ENCODE data around the gene LYZL4. TPM values are rescaled to one million over a fixed set of nuclear protein-coding genes. Genes with fewer than 3 reads are reported as not detected.

The LYZL4 gene
- total and polyA plus RNA-seq, 2 of the 4 experiments (the other 2 are of a cell fraction) = not detected

GRCh38 chr3:42349765-42350594, 60.4 kb downstream of the LYZL4 start:
- no peak overlapping the region for H3K27ac ChIP-seq (ENCODE audit: insufficient read depth, low read length)
- H2BK5ac ChIP-seq (ENCODE audit: low read depth, low read length, poor library complexity, severe bottlenecking) = no peak overlapping the region
- H3K36me3 ChIP-seq (ENCODE audit: control insufficient read depth, insufficient read depth, low read length) = no peaks in the 10 kb centered on the region
- H3K4ac ChIP-seq (ENCODE audit: low read depth, low read length) = no peak overlapping the region
- H4K5ac ChIP-seq (ENCODE audit: low read depth, low read length) = no peak overlapping the region
- WGBS, 2 experiments (ENCODE audit: extremely low coverage in 2 of 2, insufficient read length in 1 of 2) = no CpG with 5 or more reads among the region's 7 CpGs
- no peak overlapping the region for H2BK15ac ChIP-seq (ENCODE audit: low read depth, low read length)
- H2AK5ac ChIP-seq (ENCODE audit: low read depth, low read length) = no peak overlapping the region
- H3K14ac ChIP-seq (replicated peaks; ENCODE audit: low read depth, low read length) = no peak overlapping the region
- no peak overlapping the region for H3K4me2 ChIP-seq (ENCODE audit: low read depth, low read length)
- TF ChIP-seq RFX5 (IDR thresholded peaks at IDR 0.05; ENCODE audit: low read depth, low read length) (no peak), USF2 (IDR thresholded peaks at IDR 0.05; ENCODE audit: low read depth, low read length) (no peak), CEBPB (IDR thresholded peaks at IDR 0.05; ENCODE audit: low read depth, low read length) (no peak), RCOR1 (IDR thresholded peaks at IDR 0.05; ENCODE audit: insufficient replicate concordance, low read length) (no peak), MAZ (IDR thresholded peaks at IDR 0.05; ENCODE audit: borderline replicate concordance, low read depth, low read length) (no peak), MXI1 (IDR thresholded peaks at IDR 0.05; ENCODE audit: borderline replicate concordance, low read depth, low read length) (no peak), ELK1 (IDR thresholded peaks at IDR 0.05; ENCODE audit: borderline replicate concordance, low read depth, low read length) (no peak), MAFK (IDR thresholded peaks at IDR 0.05; ENCODE audit: low read depth, low read length) (no peak), CHD1 (IDR thresholded peaks at IDR 0.05; ENCODE audit: low read depth, low read length) (no peak)
- TF ChIP-seq, protein P1, sequence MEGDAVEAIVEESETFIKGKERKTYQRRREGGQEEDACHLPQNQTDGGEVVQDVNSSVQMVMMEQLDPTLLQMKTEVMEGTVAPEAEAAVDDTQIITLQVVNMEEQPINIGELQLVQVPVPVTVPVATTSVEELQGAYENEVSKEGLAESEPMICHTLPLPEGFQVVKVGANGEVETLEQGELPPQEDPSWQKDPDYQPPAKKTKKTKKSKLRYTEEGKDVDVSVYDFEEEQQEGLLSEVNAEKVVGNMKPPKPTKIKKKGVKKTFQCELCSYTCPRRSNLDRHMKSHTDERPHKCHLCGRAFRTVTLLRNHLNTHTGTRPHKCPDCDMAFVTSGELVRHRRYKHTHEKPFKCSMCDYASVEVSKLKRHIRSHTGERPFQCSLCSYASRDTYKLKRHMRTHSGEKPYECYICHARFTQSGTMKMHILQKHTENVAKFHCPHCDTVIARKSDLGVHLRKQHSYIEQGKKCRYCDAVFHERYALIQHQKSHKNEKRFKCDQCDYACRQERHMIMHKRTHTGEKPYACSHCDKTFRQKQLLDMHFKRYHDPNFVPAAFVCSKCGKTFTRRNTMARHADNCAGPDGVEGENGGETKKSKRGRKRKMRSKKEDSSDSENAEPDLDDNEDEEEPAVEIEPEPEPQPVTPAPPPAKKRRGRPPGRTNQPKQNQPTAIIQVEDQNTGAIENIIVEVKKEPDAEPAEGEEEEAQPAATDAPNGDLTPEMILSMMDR (conservative IDR thresholded peaks at IDR 0.05; ENCODE audit: low read depth, low read length) = no peak
- in situ Hi-C loops (cut with MboI; ENCODE audit: low sequenced_read_pairs) (no loop called here), dilution Hi-C loops (cut with HindIII; ENCODE audit: low sequenced_read_pairs, unreplicated experiment) (no loop called here), intact Hi-C loops (cut with micrococcal nuclease) (no loop called here)
- no peaks in the 10 kb centered on the region for H3K79me1 ChIP-seq (ENCODE audit: low read depth in 1 of 2, low read length in 2 of 2)
- ChIA-PET CTCF (no interaction called here), POLR2A (ENCODE audit: unreplicated experiment) (no interaction called here)
- BruUV-seq (replicated peaks) = no TSS peak
- no peaks in the 10 kb centered on the region for H3K9me1 ChIP-seq (ENCODE audit: insufficient read depth, low read length)
- DNase-seq (no peak), ATAC-seq (ENCODE audit: low read depth) (no peak)
- H3K56ac ChIP-seq (ENCODE audit: extremely low read depth, insufficient read depth, low read length) = no peak overlapping the region
- H3K27me3 ChIP-seq (ENCODE audit: control insufficient read depth, insufficient read depth, low read length) = peaks cover 2% of the 10 kb centered on the region; the same call in 1 of the 2 replicates
- no peak overlapping the region for H3K23ac ChIP-seq (ENCODE audit: low read depth, low read length)
- no peaks in the 10 kb centered on the region for H3K9me3 ChIP-seq (ENCODE audit: control insufficient read depth, insufficient read depth, low read length)
- H2BK120ac ChIP-seq (ENCODE audit: low read depth, low read length) = no peak overlapping the region
- no peak overlapping the region for H2AK9ac ChIP-seq (replicated peaks; ENCODE audit: low read depth, low read length, poor library complexity)
- no peaks in the 10 kb centered on the region for H4K20me1 ChIP-seq (ENCODE audit: insufficient read depth, low read length)
- H3K4me3 ChIP-seq (ENCODE audit: insufficient read depth, low read depth, low read length) = no peak overlapping the region
- no peak overlapping the region for H3K9ac ChIP-seq (ENCODE audit: low read depth, low read length)
- no peak overlapping the region for H4K91ac ChIP-seq (ENCODE audit: insufficient read depth, low read depth, low read length)
- no peak overlapping the region for H2AFZ ChIP-seq (replicated peaks; ENCODE audit: low read length, poor library complexity)
- H4K8ac ChIP-seq (ENCODE audit: low read depth in 2 of 2, low read length in 2 of 2) = no peak overlapping the region
- no peak overlapping the region for H2BK20ac ChIP-seq (ENCODE audit: low read depth, low read length)
- no peaks in the 10 kb centered on the region for H3K4me1 ChIP-seq (ENCODE audit: control insufficient read depth, insufficient read depth, low read length)
- H3K18ac ChIP-seq (ENCODE audit: low read depth, low read length) = no peak overlapping the region

All from IMR-90 (cell line).